Stimulated activated CD8-positive, alpha-beta memory T cell treated with anti-CD3 and anti-CD28 coated beads, Interleukin-4, amount 100 ng/mL, for 1 hour (primary cell): ENCODE measurements around the gene UBE2D2.

ENCODE experiments used
- DNase-seq, 2 donors: peaks; one replicate each; pipeline ENCODE4 v3.0.0-alpha.2; 2020; ENCODE audit warnings: low read depth in 2 of 2, low spot score in 1 of 2

The UBE2D2 gene

DNA sequence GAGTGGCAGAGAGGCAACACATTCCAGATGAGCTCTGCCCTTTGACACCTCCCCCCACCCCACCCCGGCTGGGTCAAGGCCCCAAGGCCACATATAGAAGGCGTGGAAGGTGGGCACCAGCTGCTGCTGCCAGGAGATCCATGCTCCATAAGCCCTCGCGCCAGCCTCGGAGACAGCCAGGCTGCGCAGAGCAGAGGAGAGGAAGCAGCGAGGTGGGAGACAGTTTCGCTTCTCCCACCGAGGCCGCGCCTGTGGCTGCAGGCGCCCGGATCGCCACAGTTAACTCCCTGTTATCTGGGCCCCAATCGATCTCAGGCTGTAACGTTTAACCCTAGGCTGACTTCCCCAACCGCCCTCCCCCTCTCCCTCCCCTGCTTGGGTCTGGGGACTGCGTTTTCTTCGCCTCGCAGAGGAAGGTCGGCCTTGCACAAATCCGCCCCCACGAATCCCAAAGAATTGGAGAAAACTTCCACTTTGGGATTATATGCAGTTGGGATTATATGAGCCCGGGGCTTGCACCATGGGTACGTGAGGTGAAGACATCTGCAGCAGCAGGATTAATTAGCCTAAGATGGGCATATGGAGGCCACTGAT, 85.9 kb downstream of the UBE2D2 start:
- DNase-seq, result no peak

DNA sequence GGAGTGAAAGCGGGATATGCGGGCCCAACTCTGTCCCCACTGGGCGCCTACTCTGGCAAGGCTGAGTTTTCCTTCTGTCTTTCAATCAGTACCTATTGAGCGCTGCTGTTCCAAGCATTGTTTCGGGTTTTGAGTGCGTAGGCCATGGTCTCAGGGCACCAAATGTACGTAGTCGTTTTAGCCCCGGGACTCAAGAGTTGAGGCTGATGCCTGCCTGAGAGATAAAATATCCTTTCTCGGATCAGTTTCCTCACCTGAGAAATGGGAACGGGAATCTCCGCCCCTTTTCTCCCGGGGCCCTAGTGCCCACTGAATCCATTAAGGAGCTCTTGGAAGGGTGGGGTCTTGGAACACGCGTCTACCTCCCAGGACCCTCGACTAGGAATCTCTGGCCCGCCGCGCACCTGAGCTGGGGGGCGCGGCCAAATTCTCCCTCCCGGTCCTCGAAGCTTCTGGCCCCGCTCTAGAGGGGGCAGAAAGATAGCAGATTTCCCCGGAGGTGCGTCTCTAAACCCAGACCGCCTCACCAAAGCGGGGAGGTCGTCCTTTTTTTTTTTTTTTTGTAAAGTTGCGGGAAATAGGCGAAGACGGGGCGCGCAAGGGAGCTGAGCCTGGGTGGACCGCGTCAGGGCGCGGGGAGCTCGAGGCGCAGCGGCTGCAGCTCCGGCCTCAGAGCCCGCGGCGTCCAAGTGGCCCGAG, 86.5 kb downstream of the UBE2D2 start:
- DNase-seq, result no peak

DNA sequence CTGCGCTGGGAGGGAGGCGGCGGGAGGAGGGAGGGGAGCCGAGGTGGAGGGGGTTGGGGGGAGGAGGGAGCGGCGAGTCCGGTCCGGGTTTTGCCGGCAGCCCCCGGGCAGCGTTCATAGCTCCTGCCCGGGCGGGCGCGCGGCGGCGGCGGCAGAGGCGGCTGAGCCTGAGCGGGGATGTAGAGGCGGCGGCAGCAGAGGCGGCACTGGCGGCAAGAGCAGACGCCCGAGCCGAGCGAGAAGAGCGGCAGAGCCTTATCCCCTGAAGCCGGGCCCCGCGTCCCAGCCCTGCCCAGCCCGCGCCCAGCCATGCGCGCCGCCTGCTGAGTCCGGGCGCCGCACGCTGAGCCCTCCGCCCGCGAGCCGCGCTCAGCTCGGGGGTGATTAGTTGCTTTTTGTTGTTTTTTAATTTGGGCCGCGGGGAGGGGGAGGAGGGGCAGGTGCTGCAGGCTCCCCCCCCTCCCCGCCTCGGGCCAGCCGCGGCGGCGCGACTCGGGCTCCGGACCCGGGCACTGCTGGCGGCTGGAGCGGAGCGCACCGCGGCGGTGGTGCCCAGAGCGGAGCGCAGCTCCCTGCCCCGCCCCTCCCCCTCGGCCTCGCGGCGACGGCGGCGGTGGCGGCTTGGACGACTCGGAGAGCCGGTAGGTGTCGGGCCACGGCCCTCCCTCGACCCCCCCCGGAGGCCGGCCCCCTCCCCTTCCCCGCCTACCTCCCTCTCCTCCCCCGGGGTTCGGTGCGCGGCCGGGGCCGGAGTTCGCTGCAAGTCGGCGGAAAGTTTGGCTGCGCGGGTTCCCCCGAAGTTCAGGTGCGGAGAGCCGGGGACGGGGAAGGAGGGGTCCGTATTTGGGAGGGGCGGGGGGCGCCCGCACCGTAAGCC, 87.3 kb downstream of the UBE2D2 start, which contains the start of gene CXXC5:
Gene CXXC5 (plus strand): TSS at position 145 of the 877 bp plus-strand sequence. CDS start 32,175 bp downstream, outside the sequence.
- no peak for DNase-seq

DNA sequence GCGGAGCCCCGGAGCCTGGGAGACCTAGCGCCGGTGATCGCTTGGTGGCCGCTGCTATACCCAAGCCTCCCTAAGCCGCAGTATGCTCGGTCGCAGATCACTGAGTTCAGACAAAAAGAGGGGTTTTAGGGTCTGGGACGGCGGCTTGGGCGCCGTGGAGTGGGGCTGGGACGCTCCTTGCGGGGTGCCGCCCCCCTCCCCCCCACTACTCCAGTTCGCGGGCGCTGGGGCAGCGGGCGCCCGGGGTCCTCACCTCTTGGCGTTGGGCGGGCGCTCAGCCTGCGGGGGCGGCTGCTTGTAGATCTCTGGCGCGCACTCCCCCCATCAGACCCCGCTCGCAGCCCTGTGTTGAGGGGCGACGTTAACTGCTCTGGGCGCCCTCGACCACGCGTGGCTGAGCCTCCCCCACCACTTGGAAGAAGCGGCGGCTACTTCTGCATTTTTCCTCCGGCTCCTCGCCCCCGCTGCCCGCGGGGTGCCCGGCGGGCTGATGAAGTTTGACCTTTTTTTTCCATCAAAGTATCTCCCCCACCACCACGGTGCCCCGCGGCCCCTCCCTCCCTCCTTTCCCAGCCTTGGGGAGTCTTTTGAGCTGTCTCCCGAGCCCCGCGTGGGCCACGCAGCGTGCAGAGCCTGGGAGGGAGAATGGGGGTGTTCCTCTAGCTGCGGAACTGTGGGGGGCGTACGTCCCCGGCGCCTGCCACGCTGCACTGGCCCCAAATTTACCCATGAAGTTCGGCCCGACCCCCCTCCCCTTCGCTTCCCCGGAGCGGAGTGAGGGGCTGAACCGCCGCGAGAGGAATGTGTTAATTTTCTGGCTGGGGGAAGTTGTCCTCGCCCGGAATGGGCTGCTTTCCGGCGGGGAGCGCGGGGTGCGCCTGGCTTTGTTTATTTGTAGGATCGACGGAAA, 88.2 kb downstream of the UBE2D2 start:
- DNase-seq, result no peak

DNA sequence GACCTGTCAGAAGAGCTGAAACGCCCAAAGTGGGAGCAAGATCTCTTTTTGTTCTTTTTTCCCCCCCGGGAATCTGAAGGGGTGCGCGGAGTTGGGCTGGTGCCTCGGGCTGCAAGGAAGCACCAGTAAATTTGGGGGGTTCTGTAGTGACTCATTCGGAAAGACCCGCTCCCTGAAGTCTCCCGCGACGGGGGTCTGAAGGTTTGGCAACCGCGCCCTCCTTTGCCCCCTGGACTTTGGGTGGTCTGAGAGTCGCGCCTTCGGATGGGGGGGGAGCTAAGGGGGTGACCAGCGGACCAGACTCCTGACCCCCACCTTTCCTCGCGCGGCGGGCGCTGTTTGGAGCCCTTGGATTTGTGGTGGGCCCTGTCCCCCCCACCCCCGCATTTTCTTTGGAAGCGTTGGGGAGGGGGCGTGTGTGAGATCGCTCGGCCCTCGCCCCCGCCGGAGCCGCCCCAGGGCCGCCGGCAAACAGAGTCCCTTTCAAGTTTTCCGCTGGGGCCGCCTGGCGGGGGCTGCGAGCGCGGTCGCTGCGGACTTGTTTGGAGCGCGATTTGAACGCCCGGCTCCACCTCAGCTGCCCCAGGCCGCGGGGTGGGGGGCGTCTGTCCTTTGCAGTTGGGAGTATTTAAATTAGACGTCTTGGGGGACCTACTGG, 89.0 kb downstream of the UBE2D2 start:
- no peak for DNase-seq

DNA sequence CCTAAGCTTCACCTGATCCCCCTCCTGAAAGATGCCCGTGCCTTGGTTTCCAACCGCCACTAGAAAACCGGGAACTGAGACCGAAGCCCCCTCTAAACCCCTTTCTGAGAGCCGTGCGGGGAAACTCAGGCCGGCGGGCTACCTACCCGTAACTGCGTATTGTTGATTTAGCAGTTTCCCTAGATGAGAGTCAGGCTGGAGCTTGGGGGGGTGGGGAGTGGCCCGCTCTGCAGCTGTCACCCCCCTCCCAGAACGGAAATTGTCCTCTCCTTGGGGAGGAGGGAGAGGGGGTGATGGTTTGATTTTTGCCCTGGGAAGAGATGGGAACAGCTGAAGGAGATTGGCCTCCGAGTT, 89.5 kb downstream of the UBE2D2 start:
- DNase-seq, result no peak

DNA sequence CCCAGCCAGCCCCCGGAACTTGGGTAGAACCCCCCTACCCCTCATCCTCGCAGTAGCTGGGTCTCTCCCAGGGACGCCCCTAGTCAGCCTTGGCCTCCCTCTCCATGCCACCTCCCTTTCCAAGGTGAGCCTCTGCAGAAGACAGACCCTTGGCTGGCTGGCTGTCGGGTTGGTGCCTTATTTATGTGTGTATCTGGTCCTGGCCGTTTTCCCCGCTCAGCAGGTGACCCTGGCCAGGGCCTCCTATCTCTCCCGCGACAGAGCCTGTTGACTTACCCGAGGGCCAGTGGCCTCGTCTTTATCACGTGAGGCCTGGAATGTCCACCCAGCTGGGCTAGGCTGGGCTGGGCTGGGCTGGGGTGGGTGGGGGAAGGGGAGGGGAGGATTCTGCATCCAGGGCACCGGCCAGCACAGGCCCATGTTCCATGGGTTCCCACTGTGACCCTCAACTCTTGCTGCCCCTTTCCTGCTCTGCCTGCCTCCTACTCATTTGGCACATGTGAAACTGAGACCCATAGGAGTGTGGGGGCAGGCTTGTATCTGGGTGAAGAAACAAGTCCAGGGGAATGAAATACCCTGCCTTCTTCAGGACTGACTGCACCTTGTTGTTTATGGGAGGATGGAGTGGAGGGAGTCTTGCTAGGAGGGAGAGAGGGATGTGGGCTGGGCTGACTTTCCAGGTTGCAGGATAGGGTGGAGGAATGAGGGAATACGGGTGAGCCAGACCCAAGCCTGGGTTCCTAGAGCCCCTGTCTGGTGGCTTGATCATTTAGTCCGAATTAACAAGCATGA, 90.1 kb downstream of the UBE2D2 start:
- DNase-seq, result no peak

DNA sequence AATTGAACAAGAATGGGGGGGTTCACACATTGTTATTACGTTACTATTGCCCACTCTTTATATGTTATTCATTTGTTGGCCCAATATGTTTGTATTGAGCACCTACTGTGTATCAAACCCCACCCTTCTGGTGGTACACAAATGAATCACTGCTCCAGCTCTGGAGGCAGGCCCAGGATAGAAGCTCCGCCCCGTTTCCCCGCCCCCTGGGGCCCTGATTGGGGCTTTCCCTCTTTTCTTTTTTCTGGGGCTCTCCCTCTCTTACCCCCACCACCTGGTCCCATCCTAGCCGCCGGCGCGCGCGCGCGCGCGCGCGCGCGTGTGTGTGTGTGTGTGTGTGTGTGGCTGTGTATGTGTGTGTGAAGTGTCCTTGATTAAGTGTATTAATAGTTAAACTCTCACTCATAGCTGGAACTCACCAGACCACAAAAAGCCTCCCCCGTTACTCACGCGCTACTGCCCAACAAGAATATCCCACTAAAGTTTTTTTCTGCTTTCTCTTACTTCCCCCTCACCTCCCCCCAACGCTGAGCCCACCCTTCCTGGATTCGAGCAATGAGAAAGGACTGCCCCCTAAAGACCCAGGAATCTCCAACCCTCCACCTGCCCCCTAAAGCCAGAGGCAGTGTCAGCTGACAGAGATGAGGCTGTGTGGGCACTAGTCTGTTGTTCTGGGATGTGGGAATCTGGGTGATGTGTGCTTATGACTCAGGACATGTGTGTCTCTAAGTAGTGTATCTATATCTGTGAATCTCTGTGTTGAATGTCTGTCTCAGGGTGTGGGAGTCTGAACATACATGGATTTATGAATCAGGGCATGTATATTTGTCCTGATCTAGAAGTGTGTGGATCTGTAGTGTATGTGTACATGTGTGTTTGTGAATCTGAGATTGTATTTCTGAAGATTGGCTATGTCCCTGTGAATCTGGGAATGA, 91.0 kb downstream of the UBE2D2 start:
- no peak for DNase-seq

DNA sequence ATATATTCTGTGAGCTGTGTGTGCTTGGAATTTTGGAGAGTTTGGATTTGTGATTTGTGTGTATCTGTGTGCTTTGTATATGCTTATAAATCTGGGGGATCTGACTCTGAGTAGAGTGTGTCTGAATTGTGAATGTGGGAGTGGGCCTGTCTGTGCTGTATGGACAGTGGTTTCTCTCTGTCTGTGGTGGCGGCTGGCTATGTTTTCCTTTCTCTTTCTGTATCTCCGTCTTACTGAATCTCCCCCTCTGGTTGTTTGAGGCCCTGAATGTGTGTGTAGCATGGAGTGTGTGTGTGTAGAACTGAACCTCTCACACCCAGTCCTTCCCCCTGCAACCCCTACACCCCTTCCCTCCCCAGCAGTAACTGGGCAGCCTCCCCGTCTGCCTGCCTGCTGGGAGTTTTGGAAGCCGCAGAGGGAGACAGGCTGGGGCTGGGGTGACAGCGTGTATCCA, 91.7 kb downstream of the UBE2D2 start:
- no peak for DNase-seq

DNA sequence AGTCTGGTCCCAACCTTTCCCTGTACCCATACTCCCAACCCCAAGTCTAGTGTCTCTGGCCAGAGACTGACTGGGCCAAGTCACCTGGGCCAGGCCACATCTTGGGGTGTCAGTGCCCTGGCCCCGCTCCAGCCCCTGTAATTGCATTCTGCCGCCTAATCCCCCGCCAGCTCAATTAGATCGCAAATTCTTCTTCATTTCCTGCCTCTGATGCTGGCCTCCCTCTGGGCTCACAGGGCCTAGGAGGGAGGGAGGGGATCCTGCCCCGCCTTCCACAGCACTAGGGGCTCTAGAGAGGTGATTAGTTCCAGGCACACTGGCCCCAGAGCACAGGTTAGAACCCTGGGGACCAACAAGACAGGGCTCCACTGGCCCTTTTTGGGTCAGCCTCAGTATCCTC, 92.5 kb downstream of the UBE2D2 start:
- DNase-seq, result no peak

DNA sequence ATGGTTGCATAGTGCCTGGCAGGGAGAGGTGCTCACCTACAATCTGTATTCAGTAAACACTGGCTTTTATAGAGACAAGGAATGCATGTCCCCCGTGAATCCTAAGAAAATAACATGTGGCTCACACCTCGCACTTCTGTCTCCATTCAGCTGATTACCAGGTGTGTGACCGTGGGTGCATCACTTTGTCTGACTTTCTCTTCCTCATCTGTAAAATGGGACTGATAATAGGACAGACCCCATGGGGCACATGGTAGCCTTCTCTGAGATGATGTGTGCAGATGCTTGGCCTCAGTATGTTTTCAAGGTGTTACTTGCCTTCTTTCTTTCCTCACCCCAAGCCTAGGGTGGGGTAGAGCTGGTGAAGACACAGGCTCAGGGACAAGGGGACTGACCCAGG, 93.3 kb downstream of the UBE2D2 start:
- DNase-seq, result no peak

DNA sequence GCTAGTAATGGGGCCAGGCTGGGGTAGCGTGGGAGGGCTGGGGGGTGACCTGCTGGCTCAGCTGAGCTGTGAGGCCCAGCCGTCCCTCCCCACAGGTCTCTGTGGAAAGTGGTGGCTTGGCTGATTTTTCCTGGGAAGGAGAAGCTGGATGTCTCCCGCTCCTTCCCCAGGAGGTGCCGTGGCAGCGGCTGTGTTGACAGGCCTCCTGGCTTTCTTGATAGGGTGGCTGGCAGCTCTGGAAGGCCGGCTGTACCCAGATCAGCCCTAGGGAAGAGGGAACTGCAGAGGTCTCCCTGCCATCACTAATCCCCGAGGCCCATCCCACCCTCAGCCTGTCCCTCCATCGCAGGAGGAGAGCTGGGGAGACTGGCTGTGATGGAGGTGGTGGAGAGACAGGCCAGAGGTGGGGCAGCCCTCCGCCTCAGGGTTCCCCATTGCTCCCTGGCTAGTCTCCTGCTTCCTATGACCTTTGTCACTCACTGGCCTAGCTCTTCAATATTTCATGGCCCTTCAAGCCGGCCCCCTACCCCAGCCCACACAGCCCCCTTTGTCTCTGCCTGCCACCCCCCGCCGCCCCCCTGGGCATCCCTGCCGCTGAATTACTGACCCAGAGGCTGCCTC, 93.8 kb downstream of the UBE2D2 start:
- DNase-seq, result no peak

DNA sequence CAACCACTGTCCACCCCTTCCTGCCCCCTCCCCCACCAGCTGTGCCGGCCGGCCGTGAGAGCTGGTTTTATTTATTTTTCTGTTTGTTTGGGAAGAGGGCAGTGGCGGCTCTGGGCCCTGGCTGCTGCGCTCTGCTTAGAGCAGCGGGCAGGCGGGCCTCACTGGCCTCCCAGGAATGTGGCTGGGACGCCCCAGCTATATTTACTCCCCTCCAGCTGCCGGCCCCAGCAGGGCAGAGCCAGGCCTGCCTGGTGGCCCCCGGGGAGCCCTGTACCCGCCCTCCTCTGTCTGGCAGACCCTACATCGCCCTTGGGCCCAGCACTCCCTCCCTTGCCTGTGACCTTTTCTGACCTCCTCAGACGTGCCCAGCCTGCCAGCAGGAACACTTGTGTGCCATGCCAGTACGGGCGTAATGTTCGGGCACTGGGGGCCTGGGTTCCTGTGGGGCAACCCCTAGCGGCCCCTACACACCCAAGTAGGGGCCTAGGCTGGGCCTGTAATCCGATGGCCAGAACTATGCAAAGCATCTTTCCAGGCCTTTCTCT, 94.7 kb downstream of the UBE2D2 start:
- DNase-seq, result no peak

DNA sequence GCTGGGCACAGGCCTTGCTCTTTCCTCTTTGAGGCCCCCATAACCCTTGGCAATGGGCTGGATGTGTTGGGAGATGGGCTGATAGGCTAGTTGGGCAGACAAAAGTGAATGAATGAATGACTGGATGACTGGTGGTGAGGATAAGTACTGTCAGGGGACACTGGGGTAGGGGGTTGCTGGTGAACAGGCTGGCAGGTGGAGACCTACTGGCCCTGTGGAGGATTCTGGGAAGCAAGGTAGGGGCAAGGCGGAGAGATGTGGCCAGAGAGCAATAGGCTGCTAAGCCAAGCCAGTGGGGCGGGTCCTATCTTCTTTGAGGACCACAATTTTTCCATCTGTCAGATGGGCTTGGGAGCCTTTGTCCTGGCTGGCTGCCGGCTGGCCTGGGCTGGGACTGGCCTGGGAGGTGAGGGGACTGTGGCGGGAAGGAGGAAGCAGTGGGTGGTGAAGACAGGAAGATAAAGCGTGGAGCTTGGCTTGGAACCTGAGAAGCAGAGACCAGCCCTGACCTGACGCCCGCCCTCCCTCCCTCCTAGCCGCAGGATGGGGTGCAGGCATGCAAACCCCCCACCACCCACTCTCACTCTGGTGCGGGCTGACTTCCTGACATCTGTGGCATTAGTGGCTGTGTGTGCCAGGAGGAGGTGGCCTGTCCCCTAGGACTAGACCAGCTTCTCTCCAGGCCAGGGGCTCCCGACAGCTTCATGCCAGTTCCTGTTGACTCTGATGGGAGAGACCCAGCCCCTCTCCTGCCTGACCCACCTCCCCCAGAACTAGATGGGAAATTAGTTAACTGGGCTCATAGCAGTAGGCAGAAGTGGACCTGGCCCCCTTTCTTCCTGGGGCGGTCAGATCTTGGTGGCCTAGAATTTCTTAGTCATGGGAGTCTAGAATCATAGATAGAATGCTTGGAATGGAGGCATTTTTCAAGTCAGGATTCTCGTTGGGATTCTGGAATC, 96.5 kb downstream of the UBE2D2 start:
- DNase-seq, result no peak

DNA sequence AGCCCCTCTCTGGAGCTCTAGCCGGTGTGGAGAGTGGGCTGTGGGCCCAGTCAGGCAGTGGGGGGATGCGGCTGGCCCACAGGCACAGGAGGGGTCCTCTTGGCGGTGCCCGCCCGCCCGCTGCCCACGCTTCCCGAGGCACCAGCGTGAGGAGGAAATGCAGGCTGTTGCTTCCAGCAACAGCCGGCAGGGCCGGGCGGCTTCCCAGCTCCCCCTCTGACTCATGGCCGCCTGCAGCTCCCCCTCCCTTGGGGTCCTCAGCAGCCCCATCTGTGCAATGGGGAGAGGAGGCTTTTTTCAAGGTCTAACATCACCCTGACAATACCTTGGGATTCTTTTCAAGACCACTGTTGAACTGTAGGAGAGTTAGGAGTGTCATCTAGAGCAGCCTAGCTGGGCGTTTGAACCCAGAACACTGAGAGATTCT, 97.4 kb downstream of the UBE2D2 start:
- no peak for DNase-seq

DNA sequence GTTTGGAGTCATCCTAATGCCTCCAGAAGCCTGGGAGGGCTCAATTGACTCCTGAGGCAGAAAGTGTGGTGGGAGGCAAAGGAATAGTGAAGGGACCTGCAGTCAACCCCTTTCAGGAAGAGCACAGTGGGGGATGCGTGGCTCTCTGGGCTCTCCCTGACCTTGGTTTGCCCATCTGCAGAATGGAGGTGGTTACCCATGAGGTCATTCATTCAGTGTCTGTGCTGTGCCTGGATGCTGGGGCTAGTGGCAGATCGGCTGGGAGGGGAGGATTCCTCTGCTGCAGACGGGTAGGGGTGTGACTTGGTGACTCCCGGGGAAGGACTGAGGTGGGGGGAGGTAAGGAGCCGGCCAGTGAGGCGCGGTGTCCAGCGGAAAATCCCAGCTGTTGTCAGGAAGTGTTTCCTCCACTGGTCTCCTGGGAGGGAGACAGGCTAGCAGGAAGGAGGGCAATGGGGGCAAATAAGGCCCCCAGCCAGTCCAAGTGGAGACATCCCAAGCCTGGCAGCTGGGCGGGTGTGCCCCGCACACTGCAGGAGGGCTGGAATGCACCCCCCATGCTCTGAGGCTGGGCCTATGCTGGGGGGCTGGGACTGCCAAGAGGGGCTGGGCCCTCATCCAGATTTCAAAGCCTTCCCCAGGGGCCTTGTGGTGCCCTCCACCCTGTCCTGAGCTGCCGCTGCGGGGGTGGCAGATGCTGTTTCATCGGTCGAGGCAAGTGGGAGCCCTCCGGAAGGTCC, 98.0 kb downstream of the UBE2D2 start:
- no peak for DNase-seq
